PC-3 (cell line): ENCODE measurements around the gene CEP192. TPM values are rescaled to one million over a fixed set of nuclear protein-coding genes. Genes with fewer than 3 reads are reported as not detected.

Experiments
- ATAC-seq: fragments of 200-7000 bp; cut with Tn5 transposase; 2 replicates; pipeline ENCODE4 v1.9.1; 2020; ENCODE audit warnings: mild to moderate bottlenecking, moderate library complexity
- BruUV-seq: library from RNA; stranded (reverse); fragments of 400-500 nt; replicated peaks from 2 replicates; lab custom pipeline; 2021; lab: Mats Ljungman, UMichigan
- CTCF ChIA-PET: fragments of 300-600 bp; sonication (Branson Sonifier 250); formaldehyde crosslinking; loops from one replicate; lab custom pipeline; 2022; ENCODE audit warnings: antibody characterized with exemption; lab: Charles Lee
- POLR2A ChIA-PET: fragments of 300-600 bp; sonication (Branson Sonifier 250); formaldehyde crosslinking; loops from one replicate; lab custom pipeline; 2022; ENCODE audit warnings: antibody characterized with exemption; ENCODE audit not compliant: unreplicated experiment; lab: Charles Lee
- DNase-seq: peaks from one replicate; pipeline ENCODE4 v3.0.0-alpha.2; 2015
- H2AFZ ChIP-seq: fragments of 300-600 bp; sonication (generic); 2 replicates; pipeline ENCODE4 v1.6.0; 2016; ENCODE audit warnings: antibody characterized with exemption, low read length
- H3F3A ChIP-seq: fragments of 300-600 bp; sonication (generic); one replicate; pipeline ENCODE4 v1.6.0; 2017; ENCODE audit warnings: antibody characterized with exemption, low read length, control low read depth, mild to moderate bottlenecking; ENCODE audit not compliant: unreplicated experiment
- H3K27ac ChIP-seq: fragments of 300-600 bp; sonication (generic); 2 replicates; pipeline ENCODE4 v1.5.1; 2016; ENCODE audit warnings: mild to moderate bottlenecking, low read length
- H3K27me3 ChIP-seq: fragments of 300-600 bp; sonication (generic); 2 replicates; pipeline ENCODE4 v1.6.1; 2016; ENCODE audit warnings: low read length, mixed read lengths
- H3K36me3 ChIP-seq: fragments of 300-600 bp; sonication (generic); 2 replicates; pipeline ENCODE4 v1.6.1; 2016; ENCODE audit warnings: low read depth, mixed run types, low read length, mixed read lengths
- H3K4me1 ChIP-seq: fragments of 300-600 bp; sonication (generic); 2 replicates; pipeline ENCODE4 v1.5.1; 2016; ENCODE audit warnings: low read length; ENCODE audit not compliant: insufficient read depth
- H3K4me2 ChIP-seq: fragments of 300-600 bp; sonication (generic); 2 replicates; pipeline ENCODE4 v1.6.0; 2016; ENCODE audit warnings: low read length
- H3K4me3 ChIP-seq: fragments of 300-600 bp; sonication (generic); 2 replicates; pipeline ENCODE4 v1.5.1; 2016; ENCODE audit warnings: mild to moderate bottlenecking, low read length, mixed read lengths
- H3K79me2 ChIP-seq: fragments of 300-600 bp; sonication (generic); 2 replicates; pipeline ENCODE4 v1.6.1; 2017; ENCODE audit warnings: low read length, mixed read lengths
- H3K9ac ChIP-seq: fragments of 300-600 bp; sonication (generic); 2 replicates; pipeline ENCODE4 v1.6.0; 2016; ENCODE audit warnings: mild to moderate bottlenecking, low read length
- H3K9me2 ChIP-seq: fragments of 300-600 bp; sonication (generic); replicated peaks from 2 replicates; pipeline ENCODE4 v1.6.1; 2016; ENCODE audit warnings: mixed run types, low read length, mixed read lengths
- H3K9me3 ChIP-seq: fragments of 300-600 bp; sonication (generic); 2 replicates; pipeline ENCODE4 v1.6.1; 2016; ENCODE audit warnings: low read length, mixed read lengths
- H4K20me1 ChIP-seq: fragments of 300-600 bp; sonication (generic); 2 replicates; pipeline ENCODE4 v1.6.1; 2016; ENCODE audit warnings: low read length, mixed read lengths
- CTCF ChIP-seq: fragments of 300-600 bp; sonication (generic); conservative IDR thresholded peaks from 2 replicates; pipeline ENCODE4 v1.5.1; 2017; ENCODE audit warnings: antibody characterized with exemption, low read depth, mild to moderate bottlenecking, low read length
- EZH2 ChIP-seq: fragments of 300-600 bp; sonication (generic); IDR thresholded peaks from one replicate; pipeline ENCODE4 v1.6.1; 2017; ENCODE audit warnings: antibody characterized with exemption, mild to moderate bottlenecking, low read length; ENCODE audit not compliant: unreplicated experiment
- EZH2phosphoT487 ChIP-seq: fragments of 300-600 bp; sonication (generic); IDR thresholded peaks from 2 replicates; pipeline ENCODE4 v1.6.1; 2018; ENCODE audit warnings: mild to moderate bottlenecking, antibody characterized with exemption, low read length, borderline replicate concordance
- intact Hi-C: fragments of 100-400 bp; cut with micrococcal nuclease; formaldehyde crosslinking; loops from 2 replicates; pipeline ENCODE4 v1.9.0; 2023
- total RNA-seq: library from RNA; depleted of rRNA; stranded (reverse); fragments of >200 nt; gene quantifications from 2 replicates; pipeline ENCODE4 v1.2.3, GENCODE V29; 2014

CEP192 gene
- total RNA-seq, 1 experiment from 2014 or later, result 32.6 TPM

- TF ChIP-seq CTCF, result no peak
- TF ChIP-seq EZH2, result no peak
- no peak for TF ChIP-seq EZH2phosphoT487
- H3F3A ChIP-seq, result no peaks in the 10 kb centered on the region
- no peak overlapping the region for H2AFZ ChIP-seq
- intact Hi-C loops, result no loop called here
- no peaks in the 10 kb centered on the region for H3K4me1 ChIP-seq
- H3K4me2 ChIP-seq, result no peak overlapping the region
- no peaks in the 10 kb centered on the region for H3K36me3 ChIP-seq
- no peaks in the 10 kb centered on the region for H3K9me2 ChIP-seq
- no peak overlapping the region for H3K27ac ChIP-seq
- H3K9me3 ChIP-seq, result peaks cover 24% of the 10 kb centered on the region; the same call in 1 of the 2 replicates
- POLR2A ChIA-PET, result no interaction called here
- no peaks in the 10 kb centered on the region for H3K79me2 ChIP-seq
- DNase-seq (no peak), ATAC-seq (no peak)
- no peaks in the 10 kb centered on the region for H4K20me1 ChIP-seq
- CTCF ChIA-PET, result no interaction called here
- no peak overlapping the region for H3K4me3 ChIP-seq
- H3K9ac ChIP-seq, result no peak overlapping the region
- no TSS peak for BruUV-seq
- 0 out of 2 replicates have a peak, but pooled peaks cover 8% of the 10 kb centered on the region for H3K27me3 ChIP-seq
Measured at GRCh38 chr18:13145636-13146190, 154.6 kb downstream of the CEP192 start.

- intact Hi-C loops, result no loop called here
- H3K4me3 ChIP-seq, result no peak overlapping the region
- POLR2A ChIA-PET, result no interaction called here
- H3K79me2 ChIP-seq, result no peaks in the 10 kb centered on the region
- H2AFZ ChIP-seq, result no peak overlapping the region
- no peaks in the 10 kb centered on the region for H4K20me1 ChIP-seq
- H3K9me2 ChIP-seq, result no peaks in the 10 kb centered on the region
- ATAC-seq (no peak), DNase-seq (no peak)
- no TSS peak for BruUV-seq
- H3K27ac ChIP-seq, result no peak overlapping the region
- no peaks in the 10 kb centered on the region for H3F3A ChIP-seq
- CTCF ChIA-PET, result no interaction called here
- no peaks in the 10 kb centered on the region for H3K4me1 ChIP-seq
- TF ChIP-seq CTCF, result no peak
- no peak for TF ChIP-seq EZH2phosphoT487
- no peak for TF ChIP-seq EZH2
- H3K9me3 ChIP-seq, result peaks cover 24% of the 10 kb centered on the region; the same call in 1 of the 2 replicates
- H3K9ac ChIP-seq, result no peak overlapping the region
- H3K4me2 ChIP-seq, result no peak overlapping the region
- H3K36me3 ChIP-seq, result no peaks in the 10 kb centered on the region
- peaks cover 15% of the 10 kb centered on the region; the same call in 1 of the 2 replicates for H3K27me3 ChIP-seq
Measured at GRCh38 chr18:13147130-13147529, 156.0 kb downstream of the CEP192 start.

- Histone ChIP-seq H3K4me1 (no peaks in the 10 kb centered on the region), H3K4me3 (no peak overlapping the region), H3K4me2 (no peak overlapping the region), H3K36me3 (no peaks in the 10 kb centered on the region), H3K9ac (no peak overlapping the region), H3K9me3 (0 out of 2 replicates have a peak, but pooled peaks cover 9% of the 10 kb centered on the region), H4K20me1 (no peaks in the 10 kb centered on the region), H3K27me3 (peaks cover 15% of the 10 kb centered on the region; the same call in 1 of the 2 replicates), H3K9me2 (no peaks in the 10 kb centered on the region), H3F3A (no peaks in the 10 kb centered on the region), H2AFZ (no peak overlapping the region), H3K27ac (no peak overlapping the region), H3K79me2 (no peaks in the 10 kb centered on the region)
- no TSS peak for BruUV-seq
- DNase-seq, result no peak
- ChIA-PET POLR2A (no interaction called here), CTCF (no interaction called here)
- no peak for TF ChIP-seq EZH2phosphoT487
- TF ChIP-seq CTCF, result no peak
- TF ChIP-seq EZH2, result no peak
- intact Hi-C loops, result no loop called here
- no peak for ATAC-seq
Measured at GRCh38 chr18:13151656-13152055, 160.5 kb downstream of the CEP192 start.
